ENCODE measurements around the gene PLCD4.
A peak's percentile ranks its signal among the peaks of the same experiment; 100 is the strongest.

The PLCD4 gene

DNA sequence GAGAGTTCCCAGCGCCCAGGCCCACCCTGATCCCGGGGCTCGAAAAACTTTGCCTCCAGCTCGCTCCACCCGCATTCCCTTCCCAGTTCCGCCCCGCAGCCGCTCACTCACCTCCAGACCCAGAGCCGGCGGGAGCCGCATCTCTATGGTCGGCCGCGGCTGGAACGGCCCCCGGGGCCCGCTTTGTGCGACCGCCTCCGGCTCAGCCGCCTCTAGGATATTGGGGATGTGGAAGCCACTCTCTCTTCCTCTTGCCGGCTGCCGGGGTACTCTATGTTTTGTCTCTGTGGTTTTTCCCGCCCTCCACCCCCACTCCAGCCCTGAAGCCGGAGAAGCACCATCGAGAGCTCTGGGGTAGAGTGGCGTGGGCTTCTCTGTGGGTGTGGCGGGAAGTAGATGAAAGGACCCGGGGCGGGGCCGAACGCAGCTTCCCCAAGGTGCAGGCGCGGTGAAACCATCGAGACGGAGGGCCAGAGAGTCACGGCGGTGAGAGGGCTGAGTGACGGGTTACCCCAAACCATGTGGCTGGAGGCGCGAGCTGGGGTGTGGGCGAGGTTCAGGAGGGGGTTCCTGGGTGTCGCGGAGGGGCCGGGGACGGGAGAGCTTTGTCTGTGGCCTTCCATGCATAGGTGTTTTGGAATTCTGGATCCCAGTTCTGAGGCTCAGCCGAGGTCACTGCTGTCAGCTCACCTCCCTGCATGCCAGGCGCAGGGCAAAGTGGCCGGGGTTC is 51.7 kb downstream of the PLCD4 start, which contains the start of the genes BCS1L and ZNF142:
TSS of gene BCS1L (plus strand) at position 426 of the 730 bp plus-strand sequence. CDS start 1,305 bp downstream, outside the sequence.
TSS of gene ZNF142 (minus strand) at position 366 of the 730 bp plus-strand sequence. CDS start 3,194 bp downstream, outside the sequence.
- Histone ChIP-seq H2AFZ (ENCODE audit: low read length) (peak within 1 kb of the TSS; percentile 98), H3K4me2 (ENCODE audit: low read depth, low read length, poor library complexity, severe bottlenecking) (peak within 1 kb of the TSS; percentile 85), H3K79me2 (ENCODE audit: insufficient read depth, low read length) (peaks cover 35% of the 10 kb centered on the region), H3K36me3 (ENCODE audit: insufficient read depth, low read length) (peaks cover 29% of the 10 kb centered on the region; the same call in 1 of the 2 replicates), H3F3A (ENCODE audit: low read depth) (no peaks in the 10 kb centered on the region), H3K9me3 (ENCODE audit: insufficient read depth, low read depth, low read length) (no peaks in the 10 kb centered on the region), H3K9me2 (replicated peaks; ENCODE audit: low read depth, low read length) (no peaks in the 10 kb centered on the region), H4K20me1 (ENCODE audit: insufficient read depth, low read length, poor library complexity, severe bottlenecking) (peaks cover 4% of the 10 kb centered on the region), H3K27me3 (ENCODE audit: insufficient read depth, low read length, poor library complexity, severe bottlenecking) (no peaks in the 10 kb centered on the region), H3K4me1 (ENCODE audit: insufficient read depth, low read length, poor library complexity, severe bottlenecking) (peaks cover 17% of the 10 kb centered on the region), H3K9ac (ENCODE audit: low read depth, low read length, poor library complexity, severe bottlenecking) (peak within 1 kb of the TSS; percentile 81), H3K4me3 (ENCODE audit: low read length, poor library complexity, severe bottlenecking) (peak within 1 kb of the TSS; percentile 96)
- TF ChIP-seq EZH2phosphoT487 (IDR thresholded peaks at IDR 0.05; ENCODE audit: borderline replicate concordance): no peak
- TF ChIP-seq, protein P1, sequence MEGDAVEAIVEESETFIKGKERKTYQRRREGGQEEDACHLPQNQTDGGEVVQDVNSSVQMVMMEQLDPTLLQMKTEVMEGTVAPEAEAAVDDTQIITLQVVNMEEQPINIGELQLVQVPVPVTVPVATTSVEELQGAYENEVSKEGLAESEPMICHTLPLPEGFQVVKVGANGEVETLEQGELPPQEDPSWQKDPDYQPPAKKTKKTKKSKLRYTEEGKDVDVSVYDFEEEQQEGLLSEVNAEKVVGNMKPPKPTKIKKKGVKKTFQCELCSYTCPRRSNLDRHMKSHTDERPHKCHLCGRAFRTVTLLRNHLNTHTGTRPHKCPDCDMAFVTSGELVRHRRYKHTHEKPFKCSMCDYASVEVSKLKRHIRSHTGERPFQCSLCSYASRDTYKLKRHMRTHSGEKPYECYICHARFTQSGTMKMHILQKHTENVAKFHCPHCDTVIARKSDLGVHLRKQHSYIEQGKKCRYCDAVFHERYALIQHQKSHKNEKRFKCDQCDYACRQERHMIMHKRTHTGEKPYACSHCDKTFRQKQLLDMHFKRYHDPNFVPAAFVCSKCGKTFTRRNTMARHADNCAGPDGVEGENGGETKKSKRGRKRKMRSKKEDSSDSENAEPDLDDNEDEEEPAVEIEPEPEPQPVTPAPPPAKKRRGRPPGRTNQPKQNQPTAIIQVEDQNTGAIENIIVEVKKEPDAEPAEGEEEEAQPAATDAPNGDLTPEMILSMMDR (conservative IDR thresholded peaks at IDR 0.05; ENCODE audit: low read length): no peak

DNA sequence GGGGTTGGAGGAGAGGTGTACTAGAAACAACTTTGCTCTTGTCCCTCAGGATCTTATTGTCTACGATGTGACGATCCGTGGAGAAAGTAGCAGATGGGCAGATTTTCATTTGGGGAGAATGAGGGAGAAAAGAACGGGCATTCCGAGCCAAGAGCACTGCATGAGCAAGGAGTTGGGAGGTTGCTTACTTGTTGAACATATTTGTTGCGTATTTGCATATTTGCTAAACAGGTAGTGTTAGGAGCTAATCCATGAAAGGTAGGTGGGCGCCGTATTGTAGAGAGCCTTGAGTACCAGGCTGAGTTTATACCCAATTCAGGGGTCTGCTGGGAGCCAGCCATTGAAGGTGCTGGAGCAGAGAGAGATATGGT is 52.3 kb downstream of the PLCD4 start:
- no peaks in the 10 kb centered on the region for H3K27me3 ChIP-seq (ENCODE audit: insufficient read depth, low read length, poor library complexity, severe bottlenecking)
- no peak for TF ChIP-seq EZH2phosphoT487 (IDR thresholded peaks at IDR 0.05; ENCODE audit: borderline replicate concordance)
- TF ChIP-seq, protein P1 (conservative IDR thresholded peaks at IDR 0.05; ENCODE audit: low read length): no peak
- peak overlapping the region; percentile 96 for H3K4me3 ChIP-seq (ENCODE audit: low read length, poor library complexity, severe bottlenecking)
- no peaks in the 10 kb centered on the region for H3K9me3 ChIP-seq (ENCODE audit: insufficient read depth, low read depth, low read length)
- H3K9ac ChIP-seq (ENCODE audit: low read depth, low read length, poor library complexity, severe bottlenecking): peak overlapping the region; percentile 81
- peak overlapping the region; percentile 98 for H2AFZ ChIP-seq (ENCODE audit: low read length)
- H3K9me2 ChIP-seq (replicated peaks; ENCODE audit: low read depth, low read length): no peaks in the 10 kb centered on the region
- peaks cover 35% of the 10 kb centered on the region; the same call in 1 of the 2 replicates for H3K36me3 ChIP-seq (ENCODE audit: insufficient read depth, low read length)
- no peaks in the 10 kb centered on the region for H3F3A ChIP-seq (ENCODE audit: low read depth)
- H3K79me2 ChIP-seq (ENCODE audit: insufficient read depth, low read length): peaks cover 35% of the 10 kb centered on the region
- peaks cover 4% of the 10 kb centered on the region for H4K20me1 ChIP-seq (ENCODE audit: insufficient read depth, low read length, poor library complexity, severe bottlenecking)
- peaks cover 17% of the 10 kb centered on the region for H3K4me1 ChIP-seq (ENCODE audit: insufficient read depth, low read length, poor library complexity, severe bottlenecking)
- H3K4me2 ChIP-seq (ENCODE audit: low read depth, low read length, poor library complexity, severe bottlenecking): peak overlapping the region; percentile 85

DNA sequence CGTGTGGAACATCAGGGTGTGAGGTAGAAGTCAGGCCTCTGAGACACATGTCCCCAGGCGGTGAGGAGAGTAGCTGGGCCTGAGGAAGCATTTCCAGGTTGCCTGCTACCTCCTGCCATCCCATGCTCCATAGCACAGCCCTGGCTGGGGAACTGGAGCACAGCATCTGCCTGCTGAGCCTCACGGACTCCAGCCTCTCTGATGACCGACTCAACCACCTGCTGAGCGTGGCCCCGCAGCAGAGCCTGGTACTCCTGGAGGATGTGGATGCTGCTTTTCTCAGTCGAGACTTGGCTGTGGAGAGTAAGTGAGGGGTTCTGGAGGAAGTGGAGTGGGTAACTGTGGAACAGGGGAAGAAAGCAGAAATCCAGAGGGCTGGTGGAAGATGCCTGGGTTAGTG is 54.7 kb downstream of the PLCD4 start:
- Histone ChIP-seq H3K36me3 (ENCODE audit: insufficient read depth, low read length) (peaks cover 37% of the 10 kb centered on the region; the same call in 1 of the 2 replicates), H3K9me2 (replicated peaks; ENCODE audit: low read depth, low read length) (no peaks in the 10 kb centered on the region), H3K9me3 (ENCODE audit: insufficient read depth, low read depth, low read length) (no peaks in the 10 kb centered on the region), H3K4me1 (ENCODE audit: insufficient read depth, low read length, poor library complexity, severe bottlenecking) (peaks cover 17% of the 10 kb centered on the region), H3K4me3 (ENCODE audit: low read length, poor library complexity, severe bottlenecking) (no peak overlapping the region), H3F3A (ENCODE audit: low read depth) (no peaks in the 10 kb centered on the region), H3K27me3 (ENCODE audit: insufficient read depth, low read length, poor library complexity, severe bottlenecking) (no peaks in the 10 kb centered on the region), H4K20me1 (ENCODE audit: insufficient read depth, low read length, poor library complexity, severe bottlenecking) (no peaks in the 10 kb centered on the region), H2AFZ (ENCODE audit: low read length) (no peak overlapping the region), H3K9ac (ENCODE audit: low read depth, low read length, poor library complexity, severe bottlenecking) (no peak overlapping the region), H3K4me2 (ENCODE audit: low read depth, low read length, poor library complexity, severe bottlenecking) (no peak overlapping the region), H3K79me2 (ENCODE audit: insufficient read depth, low read length) (peaks cover 26% of the 10 kb centered on the region)
- TF ChIP-seq EZH2phosphoT487 (IDR thresholded peaks at IDR 0.05; ENCODE audit: borderline replicate concordance): no peak
- TF ChIP-seq, protein P1 (conservative IDR thresholded peaks at IDR 0.05; ENCODE audit: low read length): no peak
